ENCODE results near the gene TCF7L1. TPM values are rescaled to one million over a fixed set of nuclear protein-coding genes. Genes with fewer than 3 reads are reported as not detected.

Gene TCF7L1
- total and polyA plus RNA-seq, 2 of the 13 experiments (the other 11 are each of a cell fraction or from before 2014, with no cell fraction given): 0.04 to 0.15 TPM

DNA sequence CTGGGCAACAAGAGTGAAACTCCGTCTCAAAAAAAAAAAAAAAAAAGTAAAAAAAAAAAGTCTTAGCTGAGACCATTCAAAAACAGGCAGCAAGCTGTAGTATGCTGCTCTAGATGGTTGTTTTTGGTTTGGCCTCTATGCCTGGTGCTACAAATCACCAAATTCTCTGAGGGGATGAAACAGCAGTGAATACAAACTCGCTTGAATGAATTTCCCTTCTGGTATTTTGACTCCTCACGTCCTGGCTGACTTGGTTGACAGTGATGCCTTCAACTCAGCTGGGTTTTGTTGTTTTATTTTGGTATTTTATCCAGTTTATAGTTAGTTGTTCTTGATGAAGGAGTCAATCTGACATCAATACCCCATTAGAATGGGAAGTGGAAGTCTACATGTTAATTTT lies 3.3 kb upstream of the TCF7L1 start:
- no peaks in the 10 kb centered on the region for H3K36me3 ChIP-seq (replicated peaks in 1 of 2; ENCODE audit: control insufficient read depth in 1 of 2, insufficient read depth in 2 of 2, low read length in 2 of 2)
- H3K27me3 ChIP-seq (ENCODE audit: control insufficient read depth in 1 of 2, insufficient read depth in 2 of 2, low read length in 2 of 2): peaks cover 7 to 39% of the 10 kb centered on the region in 2 experiments
- no peak overlapping the region for H2AFZ ChIP-seq (ENCODE audit: low read length)
- H3K27ac ChIP-seq (ENCODE audit: extremely low read length, insufficient read depth, low read length): no peak overlapping the region
- H3K4me3 ChIP-seq (replicated peaks in 1 of 3; ENCODE audit: insufficient read depth in 1 of 3, low read depth in 2 of 3, low read length in 3 of 3): no peak overlapping the region
- no peak for ATAC-seq
- ChIA-PET CTCF (ENCODE audit: low intra/inter-chr PET ratio, low total read pairs) (no interaction called here), POLR2A (no interaction called here)
- 2% methylated on average over 3 of the region's 3 CpGs for WGBS (ENCODE audit: low lambda C conversion rate)
- DNase-seq (ENCODE audit: low spot score): no peak
- no peak for FAIRE-seq
- in situ Hi-C loops (cut with HindIII; ENCODE audit: extremely low pct_ligation_motif_present, low pct_unique_long_range_greater_than_20kb) (loop anchor here (5.0 kb wide), 1 partner anchor 157 kb away; no protein-coding TSS in a partner anchor), intact Hi-C loops (cut with micrococcal nuclease; ENCODE audit: unreplicated experiment) (loop anchor here (1.0 kb wide), 1 partner anchor 155 kb away; no protein-coding TSS in a partner anchor)
- TF ChIP-seq ZNF883 (CRISPR knock-in tag; IDR thresholded peaks at IDR 0.05; ENCODE audit: not compliant biosample characterization) (no peak), PITX1 (CRISPR knock-in tag; IDR thresholded peaks at IDR 0.05) (no peak), MEIS2 (CRISPR knock-in tag; IDR thresholded peaks at IDR 0.05) (no peak), ZNF296 (CRISPR knock-in tag; conservative IDR thresholded peaks at IDR 0.05) (no peak), NR2F1 (CRISPR knock-in tag; IDR thresholded peaks at IDR 0.05) (no peak), NR2F6 (IDR thresholded peaks at IDR 0.05) (no peak), NR2F6 (CRISPR knock-in tag; IDR thresholded peaks at IDR 0.05) (no peak), SNAI1 (CRISPR knock-in tag; IDR thresholded peaks at IDR 0.05; ENCODE audit: borderline replicate concordance) (no peak), HDAC1 (CRISPR knock-in tag; IDR thresholded peaks at IDR 0.05) (no peak), ADNP (CRISPR knock-in tag; IDR thresholded peaks at IDR 0.05) (no peak), ZNF317 (CRISPR knock-in tag; IDR thresholded peaks at IDR 0.05) (no peak), ZNF589 (CRISPR knock-in tag; conservative IDR thresholded peaks at IDR 0.05) (no peak), GATAD2A (CRISPR knock-in tag; IDR thresholded peaks at IDR 0.05) (no peak), RORA (CRISPR knock-in tag; IDR thresholded peaks at IDR 0.05) (no peak)
- TF ChIP-seq, protein P1, sequence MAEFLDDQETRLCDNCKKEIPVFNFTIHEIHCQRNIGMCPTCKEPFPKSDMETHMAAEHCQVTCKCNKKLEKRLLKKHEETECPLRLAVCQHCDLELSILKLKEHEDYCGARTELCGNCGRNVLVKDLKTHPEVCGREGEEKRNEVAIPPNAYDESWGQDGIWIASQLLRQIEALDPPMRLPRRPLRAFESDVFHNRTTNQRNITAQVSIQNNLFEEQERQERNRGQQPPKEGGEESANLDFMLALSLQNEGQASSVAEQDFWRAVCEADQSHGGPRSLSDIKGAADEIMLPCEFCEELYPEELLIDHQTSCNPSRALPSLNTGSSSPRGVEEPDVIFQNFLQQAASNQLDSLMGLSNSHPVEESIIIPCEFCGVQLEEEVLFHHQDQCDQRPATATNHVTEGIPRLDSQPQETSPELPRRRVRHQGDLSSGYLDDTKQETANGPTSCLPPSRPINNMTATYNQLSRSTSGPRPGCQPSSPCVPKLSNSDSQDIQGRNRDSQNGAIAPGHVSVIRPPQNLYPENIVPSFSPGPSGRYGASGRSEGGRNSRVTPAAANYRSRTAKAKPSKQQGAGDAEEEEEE (CRISPR knock-in tag; IDR thresholded peaks at IDR 0.05; ENCODE audit: borderline replicate concordance): no peak
- TF ChIP-seq, protein P2, sequence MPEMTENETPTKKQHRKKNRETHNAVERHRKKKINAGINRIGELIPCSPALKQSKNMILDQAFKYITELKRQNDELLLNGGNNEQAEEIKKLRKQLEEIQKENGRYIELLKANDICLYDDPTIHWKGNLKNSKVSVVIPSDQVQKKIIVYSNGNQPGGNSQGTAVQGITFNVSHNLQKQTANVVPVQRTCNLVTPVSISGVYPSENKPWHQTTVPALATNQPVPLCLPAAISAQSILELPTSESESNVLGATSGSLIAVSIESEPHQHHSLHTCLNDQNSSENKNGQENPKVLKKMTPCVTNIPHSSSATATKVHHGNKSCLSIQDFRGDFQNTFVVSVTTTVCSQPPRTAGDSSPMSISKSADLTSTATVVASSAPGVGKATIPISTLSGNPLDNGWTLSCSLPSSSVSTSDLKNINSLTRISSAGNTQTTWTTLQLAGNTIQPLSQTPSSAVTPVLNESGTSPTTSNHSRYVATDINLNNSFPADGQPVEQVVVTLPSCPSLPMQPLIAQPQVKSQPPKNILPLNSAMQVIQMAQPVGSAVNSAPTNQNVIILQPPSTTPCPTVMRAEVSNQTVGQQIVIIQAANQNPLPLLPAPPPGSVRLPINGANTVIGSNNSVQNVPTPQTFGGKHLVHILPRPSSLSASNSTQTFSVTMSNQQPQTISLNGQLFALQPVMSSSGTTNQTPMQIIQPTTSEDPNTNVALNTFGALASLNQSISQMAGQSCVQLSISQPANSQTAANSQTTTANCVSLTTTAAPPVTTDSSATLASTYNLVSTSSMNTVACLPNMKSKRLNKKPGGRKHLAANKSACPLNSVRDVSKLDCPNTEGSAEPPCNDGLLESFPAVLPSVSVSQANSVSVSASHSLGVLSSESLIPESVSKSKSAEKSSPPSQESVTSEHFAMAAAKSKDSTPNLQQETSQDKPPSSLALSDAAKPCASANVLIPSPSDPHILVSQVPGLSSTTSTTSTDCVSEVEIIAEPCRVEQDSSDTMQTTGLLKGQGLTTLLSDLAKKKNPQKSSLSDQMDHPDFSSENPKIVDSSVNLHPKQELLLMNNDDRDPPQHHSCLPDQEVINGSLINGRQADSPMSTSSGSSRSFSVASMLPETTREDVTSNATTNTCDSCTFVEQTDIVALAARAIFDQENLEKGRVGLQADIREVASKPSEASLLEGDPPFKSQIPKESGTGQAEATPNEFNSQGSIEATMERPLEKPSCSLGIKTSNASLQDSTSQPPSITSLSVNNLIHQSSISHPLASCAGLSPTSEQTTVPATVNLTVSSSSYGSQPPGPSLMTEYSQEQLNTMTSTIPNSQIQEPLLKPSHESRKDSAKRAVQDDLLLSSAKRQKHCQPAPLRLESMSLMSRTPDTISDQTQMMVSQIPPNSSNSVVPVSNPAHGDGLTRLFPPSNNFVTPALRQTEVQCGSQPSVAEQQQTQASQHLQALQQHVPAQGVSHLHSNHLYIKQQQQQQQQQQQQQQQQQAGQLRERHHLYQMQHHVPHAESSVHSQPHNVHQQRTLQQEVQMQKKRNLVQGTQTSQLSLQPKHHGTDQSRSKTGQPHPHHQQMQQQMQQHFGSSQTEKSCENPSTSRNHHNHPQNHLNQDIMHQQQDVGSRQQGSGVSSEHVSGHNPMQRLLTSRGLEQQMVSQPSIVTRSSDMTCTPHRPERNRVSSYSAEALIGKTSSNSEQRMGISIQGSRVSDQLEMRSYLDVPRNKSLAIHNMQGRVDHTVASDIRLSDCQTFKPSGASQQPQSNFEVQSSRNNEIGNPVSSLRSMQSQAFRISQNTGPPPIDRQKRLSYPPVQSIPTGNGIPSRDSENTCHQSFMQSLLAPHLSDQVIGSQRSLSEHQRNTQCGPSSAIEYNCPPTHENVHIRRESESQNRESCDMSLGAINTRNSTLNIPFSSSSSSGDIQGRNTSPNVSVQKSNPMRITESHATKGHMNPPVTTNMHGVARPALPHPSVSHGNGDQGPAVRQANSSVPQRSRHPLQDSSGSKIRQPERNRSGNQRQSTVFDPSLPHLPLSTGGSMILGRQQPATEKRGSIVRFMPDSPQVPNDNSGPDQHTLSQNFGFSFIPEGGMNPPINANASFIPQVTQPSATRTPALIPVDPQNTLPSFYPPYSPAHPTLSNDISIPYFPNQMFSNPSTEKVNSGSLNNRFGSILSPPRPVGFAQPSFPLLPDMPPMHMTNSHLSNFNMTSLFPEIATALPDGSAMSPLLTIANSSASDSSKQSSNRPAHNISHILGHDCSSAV (CRISPR knock-in tag; IDR thresholded peaks at IDR 0.05; ENCODE audit: borderline replicate concordance): no peak
- BruUV-seq (replicated peaks): no TSS peak
- H3K9ac ChIP-seq (ENCODE audit: insufficient read depth, low read depth, low read length): no peak overlapping the region
- no peak overlapping the region for H3K4me2 ChIP-seq (ENCODE audit: low read depth, low read length)
- H3K4me1 ChIP-seq (ENCODE audit: insufficient read depth, low read length): peaks cover 13% of the 10 kb centered on the region
- H3K79me2 ChIP-seq (ENCODE audit: insufficient read depth, low read length): no peaks in the 10 kb centered on the region
- H3K9me3 ChIP-seq (ENCODE audit: low read length): no peaks in the 10 kb centered on the region
- no peaks in the 10 kb centered on the region for H4K20me1 ChIP-seq (ENCODE audit: insufficient read depth, low read length)

All from HepG2 (cell line).